Esophagus squamous epithelium (tissue), 5 donors: ENCODE results near the gene PPP1R36. TPM values are rescaled to one million over a fixed set of nuclear protein-coding genes. Genes with fewer than 3 reads are reported as not detected.

ENCODE experiments used
- DNase-seq: peaks from one replicate; lab custom pipeline; 2025; lab: John Stamatoyannopoulos, UW
- H3K27ac ChIP-seq, 4 donors: fragments of 200-600 bp; sonication (generic); one replicate each; pipeline ENCODE4 v1.5.1; 2016 to 2019; ENCODE audit warnings: mild to moderate bottlenecking in 1 of 4
- H3K27me3 ChIP-seq, 4 donors: fragments of 200-600 bp; sonication (generic); 1 replicate in 3 of 4; 2 replicates in 1 of 4; pipeline versions ENCODE4 v1.5.1 to v1.6.0; 2017 to 2021; ENCODE audit warnings: antibody characterized with exemption in 1 of 4
- H3K36me3 ChIP-seq, 3 donors: fragments of 200-600 bp; sonication (generic); one replicate each; pipeline ENCODE4 v1.5.1; 2016 to 2019
- H3K4me1 ChIP-seq, 3 donors: fragments of 200-600 bp; sonication (generic); one replicate each; pipeline ENCODE4 v1.5.1; 2017 to 2019
- H3K4me3 ChIP-seq, 4 donors: fragments of 200-600 bp; sonication (generic); 1 replicate in 3 of 4; 2 replicates in 1 of 4; pipeline ENCODE4 v1.5.1; 2016 to 2019; ENCODE audit warnings: mild to moderate bottlenecking in 2 of 4, moderate library complexity in 1 of 4
- H3K9me3 ChIP-seq, 3 donors: fragments of 200-600 bp; sonication (generic); one replicate each; pipeline ENCODE4 v1.5.1; 2016 to 2019
- CTCF ChIP-seq, 6 experiments: fragments of 450-650 bp in 4 of 6; fragments of 200-600 bp in 2 of 6; sonication (generic) in 2 of 6; IDR thresholded peaks; one replicate each; pipeline ENCODE4 v1.5.1; 2016 to 2019; ENCODE audit warnings: antibody characterized with exemption in 6 of 6, mild to moderate bottlenecking in 4 of 6, moderate library complexity in 4 of 6
- POLR2A ChIP-seq, 4 donors: fragments of 450-650 bp; IDR thresholded peaks; one replicate each; pipeline ENCODE4 v1.6.1; 2017; ENCODE audit warnings: antibody characterized with exemption in 4 of 4, mild to moderate bottlenecking in 4 of 4, moderate library complexity in 3 of 4
- WGBS, 2 donors: methylation state at CpG; one replicate each; pipeline ENCODE4 v1.1.5; 2018; 5-methylcytosine and 5-hydroxymethylcytosine counted together
- intact Hi-C: fragments of 100-400 bp; cut with DNase I; formaldehyde crosslinking; loops from one replicate; pipeline ENCODE4 v1.15.0; 2022
- total RNA-seq, 4 donors: library from RNA; depleted of rRNA; stranded (reverse); fragments of >200 nt; gene quantifications; one replicate each; pipeline ENCODE4 v1.1.0, GENCODE V29; 2016
- donor health status: DM: yes; HTN: yes; CAD: no.

The PPP1R36 gene
- total RNA-seq, 4 donors from 2014 or later, result 0.23 to 1.3 (median 1.2) TPM

GRCh38 chr14:64502887-64503433 lies 46.8 kb upstream of the PPP1R36 start:
- WGBS, 2 donors, result 0 to 2% methylated on average over 27 of the region's 29 CpGs

GRCh38 chr14:64503434-64504309 lies 46.1 kb upstream of the PPP1R36 start, which contains the start of gene ZBTB25:
ZBTB25 (minus strand) TSS chr14:64503838; CDS start chr14:64490533, 13,305 bp downstream.
- no peaks in the 10 kb centered on the region for H3K9me3 ChIP-seq
- 0% methylated on average over 2 to 5 of the region's 87 CpGs for WGBS, 2 donors
- peak within 1 kb of the TSS; percentile 99 to 100 (median 100) for H3K27ac ChIP-seq
- no peaks in the 10 kb centered on the region for H3K36me3 ChIP-seq
- intact Hi-C loops, result no loop called here
- H3K4me3 ChIP-seq, result peak within 1 kb of the TSS; percentile 85 to 96 (median 92)
- H3K4me1 ChIP-seq, result peaks cover 44 to 71% (median 53%) of the 10 kb centered on the region in 3 donors
- no peaks in the 10 kb centered on the region for H3K27me3 ChIP-seq
- TF ChIP-seq POLR2A (IDR thresholded peaks at IDR 0.05) (peak in 3 of 4 donors; percentile 18 to 95 (median 90)), CTCF (IDR thresholded peaks at IDR 0.05) (peak in 1 of 6 experiments; percentile 3)
- DNase-seq, result peak; percentile 92

More at GRCh38 chr14:64502887-64503433, 46.8 kb upstream of the PPP1R36 start:
- Histone ChIP-seq H3K4me3 (peak overlapping the region; percentile 85 to 96 (median 92)), H3K27ac (peak overlapping the region; percentile 99 to 100 (median 100)), H3K36me3 (no peaks in the 10 kb centered on the region), H3K4me1 (peaks cover 44 to 64% (median 49%) of the 10 kb centered on the region in 3 donors), H3K27me3 (no peaks in the 10 kb centered on the region), H3K9me3 (no peaks in the 10 kb centered on the region)
- TF ChIP-seq POLR2A (IDR thresholded peaks at IDR 0.05), result no peak
- TF ChIP-seq CTCF (IDR thresholded peaks at IDR 0.05), result no peak
- no peak for DNase-seq
- intact Hi-C loops, result no loop called here

GRCh38 chr14:64504310-64504896 lies 45.4 kb upstream of the PPP1R36 start, which contains the start of gene ZBTB1:
ZBTB1 (plus strand) TSS chr14:64504770; CDS start chr14:64521505, 16,735 bp downstream.
- Histone ChIP-seq H3K36me3 (no peaks in the 10 kb centered on the region), H3K9me3 (no peaks in the 10 kb centered on the region), H3K27ac (peak within 1 kb of the TSS; percentile 99 to 100 (median 100)), H3K4me3 (peak within 1 kb of the TSS; percentile 85 to 96 (median 92)), H3K4me1 (peaks cover 44 to 76% (median 55%) of the 10 kb centered on the region in 3 donors), H3K27me3 (no peaks in the 10 kb centered on the region)
- WGBS, 2 donors, result 0 to 1% methylated on average over 10 to 19 of the region's 63 CpGs
- TF ChIP-seq POLR2A (IDR thresholded peaks at IDR 0.05) (peak in 3 of 4 donors; percentile 36 to 91 (median 90)), CTCF (IDR thresholded peaks at IDR 0.05) (no peak)
- intact Hi-C loops, result no loop called here
- DNase-seq, result peak; percentile 52

GRCh38 chr14:64504897-64505794 lies 44.6 kb upstream of the PPP1R36 start:
- peak overlapping the region; percentile 99 to 100 (median 100) for H3K27ac ChIP-seq
- no peak for TF ChIP-seq CTCF (IDR thresholded peaks at IDR 0.05)
- TF ChIP-seq POLR2A (IDR thresholded peaks at IDR 0.05), result peak in 2 of 4 donors; percentile 28 to 35
- H3K36me3 ChIP-seq, result no peaks in the 10 kb centered on the region
- intact Hi-C loops, result no loop called here
- peaks cover 46 to 76% (median 53%) of the 10 kb centered on the region in 3 donors for H3K4me1 ChIP-seq
- no peaks in the 10 kb centered on the region for H3K9me3 ChIP-seq
- H3K4me3 ChIP-seq, result peak overlapping the region; percentile 85 to 96 (median 92)
- WGBS, 2 donors, result 0 to 1% methylated on average over 25 to 30 of the region's 68 CpGs
- H3K27me3 ChIP-seq, result no peaks in the 10 kb centered on the region
- peak; percentile 51 for DNase-seq
